Gastrocnemius medialis (tissue), 4 donors: ENCODE data around the gene DDX10.

Experiments used
- POLR2A ChIP-seq, 2 donors: fragments of 450-650 bp; IDR thresholded peaks; one replicate each; pipeline ENCODE4 v1.6.1; 2017; ENCODE audit warnings: antibody characterized with exemption in 2 of 2, mild to moderate bottlenecking in 2 of 2, moderate library complexity in 2 of 2
- TF ChIP-seq, protein P1 (sequence below), 5 experiments: fragments of 450-650 bp in 3 of 5; fragments of 200-600 bp in 2 of 5; sonication (generic) in 2 of 5; IDR thresholded peaks in 4 of 5; conservative IDR thresholded peaks in 1 of 5; 1 replicate in 4 of 5; 2 replicates in 1 of 5; pipeline ENCODE4 v1.5.1; 2016 to 2019; ENCODE audit warnings: antibody characterized with exemption in 5 of 5, mild to moderate bottlenecking in 3 of 5, moderate library complexity in 3 of 5

DNA sequence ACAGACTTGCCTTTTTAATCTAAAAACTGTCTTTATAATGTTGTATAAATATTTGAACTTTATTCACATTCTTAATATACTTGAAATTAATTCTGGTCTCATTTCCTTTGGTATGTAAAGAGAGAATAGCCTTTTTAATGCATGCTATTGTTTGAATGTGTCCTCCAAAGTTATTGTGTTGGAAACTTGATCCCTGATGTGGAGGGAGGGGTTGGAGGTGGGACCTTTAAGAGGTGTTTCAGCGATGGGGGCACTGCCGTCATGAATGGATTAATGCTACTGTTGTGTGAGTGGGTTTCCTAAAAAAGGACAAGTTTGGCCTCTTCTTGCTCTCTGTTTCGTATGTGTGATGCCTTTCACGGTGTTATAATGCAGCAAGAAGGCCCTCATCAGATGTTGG is 131.7 kb downstream of the DDX10 start:
- TF ChIP-seq POLR2A (IDR thresholded peaks at IDR 0.05): no peak
- TF ChIP-seq, protein P1, sequence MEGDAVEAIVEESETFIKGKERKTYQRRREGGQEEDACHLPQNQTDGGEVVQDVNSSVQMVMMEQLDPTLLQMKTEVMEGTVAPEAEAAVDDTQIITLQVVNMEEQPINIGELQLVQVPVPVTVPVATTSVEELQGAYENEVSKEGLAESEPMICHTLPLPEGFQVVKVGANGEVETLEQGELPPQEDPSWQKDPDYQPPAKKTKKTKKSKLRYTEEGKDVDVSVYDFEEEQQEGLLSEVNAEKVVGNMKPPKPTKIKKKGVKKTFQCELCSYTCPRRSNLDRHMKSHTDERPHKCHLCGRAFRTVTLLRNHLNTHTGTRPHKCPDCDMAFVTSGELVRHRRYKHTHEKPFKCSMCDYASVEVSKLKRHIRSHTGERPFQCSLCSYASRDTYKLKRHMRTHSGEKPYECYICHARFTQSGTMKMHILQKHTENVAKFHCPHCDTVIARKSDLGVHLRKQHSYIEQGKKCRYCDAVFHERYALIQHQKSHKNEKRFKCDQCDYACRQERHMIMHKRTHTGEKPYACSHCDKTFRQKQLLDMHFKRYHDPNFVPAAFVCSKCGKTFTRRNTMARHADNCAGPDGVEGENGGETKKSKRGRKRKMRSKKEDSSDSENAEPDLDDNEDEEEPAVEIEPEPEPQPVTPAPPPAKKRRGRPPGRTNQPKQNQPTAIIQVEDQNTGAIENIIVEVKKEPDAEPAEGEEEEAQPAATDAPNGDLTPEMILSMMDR (IDR thresholded peaks at IDR 0.05 in 4 of 5, conservative IDR thresholded peaks at IDR 0.05 in 1 of 5): no peak
